HTR-8/SVneo (cell line): Measurements from ENCODE around the gene CALML3.
A peak's percentile ranks its signal among the peaks of the same experiment; 100 is the strongest.

Source experiments
- DNase-seq: peaks from one replicate; pipeline ENCODE4 v3.0.0; 2011; ENCODE audit warnings: low spot score, mixed read lengths; ENCODE audit not compliant: insufficient read length
- FAIRE-seq: peaks from 2 replicates; lab custom pipeline; 2011; peaks lifted over from hg19 to GRCh38; lab: Jason Lieb, UNC

CALML3 gene

DNA sequence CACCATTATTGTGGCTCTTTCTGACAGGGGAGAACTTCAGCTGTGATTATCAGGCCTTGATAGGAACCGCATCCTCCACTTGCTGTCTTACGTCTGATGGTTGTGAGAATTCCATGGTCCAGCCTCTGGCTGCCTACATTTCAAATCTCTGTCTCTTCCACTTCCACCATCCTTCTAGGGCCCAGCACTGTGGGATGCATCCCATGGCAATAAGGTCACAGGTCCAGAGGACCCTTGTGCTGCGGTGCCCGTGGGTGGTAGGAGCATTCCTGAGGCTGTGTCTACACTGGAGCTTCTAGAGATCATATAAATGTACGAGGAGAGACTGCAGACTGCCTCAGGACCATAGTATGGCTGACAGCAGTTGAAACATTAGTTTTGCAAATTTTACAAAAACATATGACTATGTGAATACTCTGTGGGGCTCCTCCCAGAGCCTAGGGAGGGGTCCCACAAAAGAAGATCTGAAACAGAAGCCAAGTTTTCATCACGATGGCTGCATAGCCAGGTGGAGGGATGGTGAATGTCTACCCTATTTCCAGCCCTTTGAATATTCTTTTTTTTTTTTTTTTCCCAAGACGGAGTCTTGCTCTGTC lies 11.8 kb downstream of the CALML3 start:
- no peak for FAIRE-seq
- DNase-seq, result no peak

DNA sequence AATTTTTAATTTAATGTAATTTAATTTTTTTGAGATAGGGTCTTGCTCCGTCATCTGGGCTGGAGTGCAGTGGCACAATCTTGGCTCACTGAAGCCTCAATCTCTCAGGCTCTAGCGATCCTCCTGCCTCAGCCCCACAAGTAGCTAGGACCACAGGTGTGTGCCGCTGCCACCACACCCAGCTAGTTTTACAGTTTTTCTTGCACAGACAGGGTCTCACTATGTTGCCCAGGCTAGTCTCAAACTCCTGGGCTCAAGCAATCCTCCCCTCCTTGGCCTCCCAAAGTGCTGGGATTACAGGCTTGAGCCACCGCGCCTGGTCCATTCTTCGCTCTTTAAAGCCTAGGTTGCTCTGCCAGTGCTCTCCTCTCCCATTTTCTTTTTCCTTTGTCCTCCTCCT lies 12.9 kb downstream of the CALML3 start:
- FAIRE-seq, result no peak
- no peak for DNase-seq

DNA sequence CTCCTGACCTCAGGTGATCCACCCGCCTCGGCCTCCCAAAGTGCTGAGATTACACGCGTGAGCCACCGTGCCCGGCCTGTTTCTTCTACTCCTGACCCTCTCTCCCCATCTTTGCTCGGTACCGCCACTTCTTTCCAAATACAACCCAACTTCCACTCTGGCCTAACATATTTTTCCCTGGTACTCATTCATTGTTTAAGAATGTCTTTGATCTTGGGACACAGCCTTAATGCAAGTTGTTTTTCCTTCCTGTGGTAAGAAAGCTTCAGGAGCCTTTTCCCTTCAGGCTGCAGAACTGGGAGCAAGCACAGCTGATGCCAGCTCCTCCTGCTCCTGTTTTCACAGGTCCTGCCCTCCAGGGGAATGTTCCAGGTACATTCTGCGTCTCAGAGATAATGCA lies 13.7 kb downstream of the CALML3 start:
- no peak for FAIRE-seq
- peak; percentile 23 for DNase-seq

DNA sequence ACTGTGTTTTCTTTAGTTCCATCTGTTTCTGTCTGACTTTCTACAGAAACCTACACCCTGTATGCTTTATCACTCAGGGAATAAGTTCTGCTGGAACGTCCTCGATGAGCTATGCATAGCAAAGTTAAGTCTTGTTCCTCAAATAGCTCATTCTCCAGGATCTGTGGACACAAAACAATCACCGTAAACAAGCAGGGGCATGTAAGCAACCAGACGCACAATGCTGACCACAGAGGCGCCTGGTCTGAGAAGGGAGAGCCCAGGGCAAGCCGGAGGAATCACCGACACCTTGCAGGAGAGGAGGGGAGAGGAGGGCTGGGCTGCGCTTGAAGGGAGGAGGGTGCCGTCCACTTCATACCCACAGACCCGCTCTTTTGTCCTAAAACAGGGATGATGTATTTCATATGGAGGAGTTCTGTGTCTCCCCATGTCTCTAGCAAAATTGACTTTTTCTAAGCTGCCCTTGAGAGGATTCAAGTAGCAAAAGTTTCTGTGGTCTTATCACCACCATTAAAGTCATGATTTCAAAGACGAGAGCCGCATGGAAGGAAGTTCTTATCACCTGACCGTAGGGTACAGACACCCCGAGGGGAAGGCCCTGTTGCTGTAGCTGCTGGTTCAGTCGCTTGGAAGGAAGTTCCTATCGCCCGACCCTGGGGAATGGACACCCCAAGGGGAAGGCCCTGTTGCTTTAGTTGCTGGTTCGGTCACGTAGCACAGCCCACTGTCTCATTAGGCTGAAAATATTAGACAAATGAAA lies 14.3 kb downstream of the CALML3 start:
- DNase-seq (no peak), FAIRE-seq (no peak)

DNA sequence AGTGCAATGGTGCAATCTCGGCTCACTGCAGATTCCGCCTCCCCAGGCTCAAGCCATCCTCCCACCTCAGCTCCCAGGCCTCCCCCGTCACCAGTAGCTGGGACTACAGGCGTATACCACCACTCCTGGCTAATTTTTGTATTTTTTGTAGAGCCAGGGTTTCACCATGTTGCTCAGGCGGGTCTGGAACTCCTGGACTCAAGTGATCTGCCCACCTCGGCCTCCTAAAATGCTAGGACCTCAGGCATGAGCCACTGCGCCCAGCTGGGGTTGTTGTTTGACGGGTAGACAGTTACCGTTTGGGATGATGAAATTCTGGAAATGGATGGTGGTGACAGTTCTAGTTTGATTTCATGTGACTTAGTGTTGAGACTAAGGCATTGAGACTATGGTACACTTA lies 15.3 kb downstream of the CALML3 start:
- DNase-seq, result no peak
- FAIRE-seq, result no peak

DNA sequence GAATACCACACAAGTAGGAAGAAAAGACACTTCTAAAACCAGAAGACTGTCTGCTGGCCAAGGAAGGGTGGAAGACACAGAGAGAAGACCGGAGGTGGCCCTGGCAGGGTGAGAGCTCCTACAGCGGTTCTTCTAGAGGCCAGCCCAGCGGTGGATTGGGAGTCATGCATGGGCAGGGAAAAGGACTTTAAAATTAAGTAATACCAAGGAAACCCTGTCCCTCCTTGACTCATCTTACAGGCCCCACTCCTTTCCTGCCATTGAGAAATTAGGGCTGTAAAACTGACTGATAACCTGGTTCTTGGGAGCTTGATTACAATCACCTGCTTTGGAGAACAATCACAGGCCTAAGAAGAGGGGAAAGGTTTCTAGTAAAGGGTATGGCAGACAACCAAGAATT lies 16.1 kb downstream of the CALML3 start:
- no peak for DNase-seq
- no peak for FAIRE-seq

DNA sequence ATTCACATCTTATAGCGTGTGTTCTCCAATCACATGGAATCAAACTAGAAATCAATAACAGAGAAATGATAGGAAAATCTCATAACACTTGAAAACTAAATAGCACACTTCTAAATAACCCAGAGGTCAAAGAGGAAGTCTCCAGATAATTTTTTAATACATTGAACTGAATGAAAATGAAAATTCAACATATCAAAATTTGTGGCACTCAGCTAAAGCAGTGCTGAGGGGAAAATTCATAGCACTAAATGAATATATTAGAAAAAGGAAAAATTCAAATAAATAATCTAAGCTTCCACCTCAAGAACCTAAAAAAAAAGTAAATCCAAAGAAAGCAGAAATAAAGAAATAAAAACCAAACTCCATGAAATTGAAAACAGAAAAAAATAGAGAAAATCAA lies 17.3 kb downstream of the CALML3 start:
- FAIRE-seq, result no peak
- no peak for DNase-seq

DNA sequence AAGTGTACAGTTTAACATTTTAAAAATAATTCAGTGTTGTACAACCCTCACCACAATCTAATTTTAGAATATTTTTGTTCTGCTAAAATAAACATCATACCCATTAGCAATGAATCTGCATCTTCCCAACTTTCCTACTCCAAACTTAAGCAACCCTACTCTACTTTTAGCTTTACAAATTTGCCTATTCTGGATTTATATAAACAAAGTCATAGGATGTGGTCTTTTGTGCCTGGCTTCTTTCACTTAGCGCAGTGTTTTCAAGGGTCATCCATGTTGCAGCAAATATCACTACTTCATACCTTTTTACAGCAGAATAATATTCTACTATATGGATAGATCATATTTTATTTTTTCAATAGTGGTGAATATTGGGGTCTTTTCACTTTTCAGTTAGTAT lies 18.9 kb downstream of the CALML3 start:
- no peak for DNase-seq
- no peak for FAIRE-seq

DNA sequence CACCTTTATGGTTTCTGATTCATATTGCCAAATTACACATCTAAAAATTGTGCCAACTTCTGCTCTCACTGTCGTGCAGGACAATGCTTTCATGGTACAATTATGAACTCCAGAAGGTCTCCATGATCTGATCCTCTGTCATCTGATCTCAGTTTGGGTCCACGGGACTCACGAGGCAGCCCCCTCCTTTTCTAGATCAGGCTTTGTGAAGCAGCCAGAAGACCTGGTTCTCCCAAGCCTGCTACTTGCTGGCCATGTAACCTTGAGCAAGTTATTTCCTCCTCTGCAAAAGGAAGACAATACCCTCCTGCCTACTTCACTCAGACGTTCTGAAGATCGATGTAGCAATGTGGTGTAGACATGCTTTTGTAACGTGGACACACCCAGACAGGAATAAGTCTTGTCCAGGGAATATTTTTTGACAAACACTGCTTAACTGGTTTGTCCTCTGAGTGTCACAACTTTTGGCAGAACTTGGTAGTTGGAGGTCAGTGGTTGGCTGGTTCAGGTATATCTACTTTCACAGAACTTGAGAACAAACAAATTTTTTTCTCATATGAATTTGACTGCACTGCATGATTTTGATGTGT lies 19.6 kb downstream of the CALML3 start:
- DNase-seq (no peak), FAIRE-seq (no peak)

DNA sequence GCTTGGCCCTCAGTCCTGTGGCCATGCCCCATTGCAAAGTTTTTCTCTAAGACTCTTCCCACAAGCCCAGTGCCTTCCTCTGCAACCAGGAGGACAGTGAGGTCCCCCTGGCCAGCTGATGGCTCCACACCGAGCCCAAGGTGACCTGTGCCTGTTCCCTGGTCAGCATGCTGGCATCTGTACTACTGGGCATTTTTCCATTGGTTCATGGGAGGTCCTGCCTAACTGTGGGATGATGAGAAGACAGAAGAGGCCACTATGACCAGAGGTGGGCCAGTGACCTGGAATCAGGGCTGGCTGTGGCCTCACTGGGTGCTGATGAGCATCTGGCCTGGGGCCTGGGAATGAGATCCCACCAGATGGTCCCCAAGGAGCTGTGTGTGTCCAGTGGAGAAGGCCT lies 20.2 kb downstream of the CALML3 start:
- FAIRE-seq (no peak), DNase-seq (no peak)

DNA sequence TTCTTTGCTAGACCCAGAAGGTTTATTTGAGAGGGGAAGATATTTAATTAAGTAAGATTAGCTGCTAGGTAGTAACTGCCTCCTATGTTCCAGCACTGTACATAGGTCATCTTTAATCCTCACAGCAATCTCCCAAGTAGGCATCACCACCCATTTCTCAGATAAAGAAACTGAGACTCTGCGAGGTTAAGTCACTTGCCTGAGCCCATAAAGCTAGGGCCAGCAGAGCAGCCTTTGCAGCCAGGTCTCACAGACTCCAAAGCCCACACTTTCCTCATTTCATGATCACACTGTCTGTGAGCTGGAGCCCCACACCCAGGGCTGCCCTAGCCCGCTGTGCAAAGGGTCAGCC lies 20.6 kb downstream of the CALML3 start:
- no peak for DNase-seq
- FAIRE-seq, result no peak

DNA sequence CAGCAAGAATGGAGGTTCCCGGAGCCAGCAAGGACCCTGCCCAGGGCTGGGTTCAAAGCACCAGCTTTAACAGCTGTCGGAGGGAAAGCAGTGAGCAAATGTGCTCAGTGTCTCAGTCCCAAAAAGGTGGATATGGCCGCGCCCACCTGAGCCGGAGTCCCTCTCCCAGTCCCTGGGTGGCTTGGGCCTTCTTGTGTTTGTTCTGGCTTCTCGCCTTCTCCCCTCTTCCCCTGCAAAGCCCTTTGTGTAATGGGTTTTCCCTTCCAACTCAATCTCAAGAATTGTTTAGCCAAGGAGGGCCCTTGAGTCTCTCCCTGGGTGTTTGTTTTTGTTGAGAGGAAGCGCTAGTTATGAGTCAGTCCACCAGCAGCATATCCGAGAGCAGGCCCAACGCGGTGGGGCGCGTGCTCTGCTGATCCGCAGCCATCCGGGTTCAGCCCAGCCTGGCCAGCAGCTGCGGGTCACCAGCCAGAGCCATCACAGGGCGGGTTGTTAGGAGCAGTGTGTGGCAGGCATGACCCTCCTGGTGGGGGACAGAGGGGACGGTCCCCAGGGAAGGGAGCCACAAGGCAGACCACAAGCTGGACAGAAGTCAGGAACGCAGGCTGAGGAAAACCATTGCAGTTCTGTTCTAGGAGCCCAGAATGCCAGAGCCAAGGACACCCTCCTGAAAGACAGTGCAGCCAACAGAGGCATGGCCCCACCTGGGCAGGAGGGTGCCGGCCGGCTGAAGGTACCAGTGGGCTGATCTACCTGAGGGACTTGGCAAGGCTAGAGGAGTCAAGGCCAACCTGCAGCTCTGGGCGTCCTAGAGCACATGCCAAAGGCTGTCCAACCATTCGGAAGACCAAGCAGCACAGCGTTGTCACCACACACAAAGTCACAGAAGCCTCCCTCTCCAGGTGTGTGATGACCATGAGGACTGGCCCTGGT lies 21.3 kb downstream of the CALML3 start:
- DNase-seq (no peak), FAIRE-seq (peak; percentile 64)

DNA sequence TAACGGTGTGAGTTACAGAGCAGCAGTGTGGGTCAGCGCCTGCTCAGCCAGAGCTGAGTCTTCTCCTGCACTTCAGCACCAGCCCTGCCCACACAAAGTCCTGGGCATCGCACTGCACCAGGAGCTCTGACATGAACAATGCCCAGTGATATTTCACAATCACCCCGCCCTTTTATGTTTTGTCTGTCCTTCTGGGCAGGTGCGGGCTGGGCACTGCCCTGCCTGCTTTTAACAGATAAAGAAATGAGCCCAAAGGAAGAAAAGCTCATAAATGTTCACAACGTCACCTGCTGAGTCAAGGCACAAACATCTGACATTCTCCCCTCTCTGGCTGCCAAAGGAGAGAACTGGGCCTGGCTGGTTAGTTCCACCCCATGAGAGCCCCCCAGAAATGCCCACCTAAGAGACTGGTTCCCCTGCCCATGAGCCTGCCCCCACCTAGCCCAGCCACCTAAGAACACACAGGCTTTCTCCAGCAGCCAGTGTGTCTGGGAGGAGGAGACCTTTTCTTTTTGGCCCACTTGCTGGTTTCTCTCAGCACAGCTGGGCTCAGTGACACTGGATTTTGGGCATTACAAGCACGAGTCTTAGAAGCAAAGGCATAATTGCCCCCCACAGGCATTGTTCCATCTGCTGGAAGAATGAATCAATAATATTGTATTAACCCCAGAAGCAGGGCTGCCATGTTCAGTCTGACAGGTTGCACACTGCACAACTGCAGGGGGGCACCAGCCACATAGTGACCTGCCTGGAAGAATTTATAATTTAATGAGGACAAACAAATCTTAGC lies 22.3 kb downstream of the CALML3 start:
- no peak for FAIRE-seq
- peak; percentile 46 for DNase-seq

DNA sequence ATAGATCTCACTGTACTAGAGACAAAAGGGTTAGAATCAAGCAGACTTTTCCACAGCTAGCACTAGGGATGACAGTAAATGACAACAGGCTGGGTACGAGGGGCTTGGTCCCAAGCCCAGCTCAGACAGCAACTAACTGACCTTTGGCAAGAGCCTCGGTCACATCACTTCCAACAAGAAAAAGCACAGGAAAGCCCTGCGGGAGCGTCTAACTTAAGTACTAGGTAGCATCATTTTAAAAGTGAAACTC lies 22.8 kb downstream of the CALML3 start:
- DNase-seq (no peak), FAIRE-seq (no peak)

DNA sequence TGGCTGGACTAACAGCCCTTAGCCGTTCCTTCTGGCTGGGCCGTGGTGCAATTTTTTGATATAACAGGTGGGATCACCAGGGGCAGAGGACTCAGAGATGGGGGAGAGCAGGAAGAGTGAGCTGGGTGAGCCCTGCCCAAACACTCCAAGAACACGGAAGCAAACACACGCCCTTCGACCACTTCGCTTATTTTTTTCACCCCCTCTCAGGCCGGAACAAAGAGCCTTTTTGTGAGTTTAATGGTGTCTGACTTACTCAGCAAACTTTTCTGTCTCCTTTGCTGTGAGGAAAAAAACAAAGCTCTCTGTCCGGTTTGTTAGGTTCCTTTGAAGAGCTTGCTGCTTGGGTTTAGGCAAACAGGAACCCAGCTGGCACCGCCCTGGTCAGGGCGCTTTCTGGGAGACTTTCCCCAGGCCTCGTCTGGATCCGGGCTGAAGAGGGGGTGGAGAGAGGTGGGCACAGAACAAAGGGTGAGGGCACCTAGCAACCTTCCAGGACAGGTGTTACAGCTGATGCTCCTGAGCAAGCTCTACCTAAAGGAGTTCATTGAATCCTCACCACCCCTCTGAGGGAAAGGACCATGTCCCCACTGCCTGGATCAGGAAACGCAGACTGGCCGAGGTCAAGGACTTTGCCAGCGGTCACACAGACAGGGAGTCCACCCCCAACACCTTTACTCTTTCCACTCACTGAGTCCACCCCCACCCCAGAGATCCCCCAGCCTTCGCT lies 23.3 kb downstream of the CALML3 start:
- no peak for FAIRE-seq
- no peak for DNase-seq

DNA sequence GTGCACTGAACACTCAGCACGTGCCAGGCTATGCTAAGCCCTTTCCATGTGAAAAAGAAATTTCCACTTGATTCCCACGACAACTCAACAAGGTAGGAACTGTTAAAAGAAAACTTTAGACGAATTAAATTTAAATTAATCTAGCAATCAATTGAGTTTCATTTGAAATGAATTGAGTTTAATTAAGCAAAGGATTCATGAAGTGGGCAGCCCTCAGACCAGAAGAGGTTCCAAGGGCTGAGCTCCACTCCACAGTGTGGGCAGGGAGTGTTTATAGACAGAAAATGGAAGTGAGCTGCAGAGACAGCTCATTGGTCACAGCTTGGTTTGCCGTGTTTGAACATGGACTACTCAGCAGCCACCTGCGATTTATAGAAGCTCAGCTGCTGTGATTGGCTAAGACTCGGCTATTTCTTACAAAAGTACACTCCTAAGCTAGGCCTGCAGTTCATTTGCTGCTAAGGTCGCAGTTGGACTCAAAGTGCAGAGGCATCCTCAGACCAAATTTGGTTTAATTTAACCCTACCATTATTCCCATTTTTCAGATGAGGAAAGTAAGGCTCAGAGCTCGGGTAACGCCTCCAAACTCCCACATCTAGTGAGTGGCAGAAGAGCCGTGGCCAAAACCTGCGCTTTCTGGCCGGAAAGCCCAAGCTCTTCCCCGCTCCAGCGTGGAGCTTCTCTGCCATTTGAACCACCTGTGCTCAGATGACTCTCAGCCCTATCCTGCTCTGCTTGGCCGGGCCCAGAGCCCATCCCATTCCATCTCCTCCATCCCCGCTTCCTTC lies 24.9 kb downstream of the CALML3 start:
- DNase-seq (no peak), FAIRE-seq (no peak)

DNA sequence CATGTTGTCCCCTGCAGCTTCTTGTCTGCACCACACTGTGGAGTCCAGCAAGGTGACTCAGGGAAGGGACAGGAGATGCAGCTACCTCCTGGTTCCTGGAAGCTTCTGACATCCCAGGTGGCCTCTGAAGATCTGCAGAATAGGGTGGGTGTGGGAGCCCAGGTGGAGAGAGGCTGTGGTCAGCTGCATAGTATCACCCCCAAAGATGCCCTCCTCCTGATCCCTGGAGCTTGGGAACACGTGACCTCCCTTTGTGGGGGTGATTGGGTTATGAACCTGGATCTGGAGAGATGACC lies 25.4 kb downstream of the CALML3 start:
- DNase-seq (no peak), FAIRE-seq (no peak)

DNA sequence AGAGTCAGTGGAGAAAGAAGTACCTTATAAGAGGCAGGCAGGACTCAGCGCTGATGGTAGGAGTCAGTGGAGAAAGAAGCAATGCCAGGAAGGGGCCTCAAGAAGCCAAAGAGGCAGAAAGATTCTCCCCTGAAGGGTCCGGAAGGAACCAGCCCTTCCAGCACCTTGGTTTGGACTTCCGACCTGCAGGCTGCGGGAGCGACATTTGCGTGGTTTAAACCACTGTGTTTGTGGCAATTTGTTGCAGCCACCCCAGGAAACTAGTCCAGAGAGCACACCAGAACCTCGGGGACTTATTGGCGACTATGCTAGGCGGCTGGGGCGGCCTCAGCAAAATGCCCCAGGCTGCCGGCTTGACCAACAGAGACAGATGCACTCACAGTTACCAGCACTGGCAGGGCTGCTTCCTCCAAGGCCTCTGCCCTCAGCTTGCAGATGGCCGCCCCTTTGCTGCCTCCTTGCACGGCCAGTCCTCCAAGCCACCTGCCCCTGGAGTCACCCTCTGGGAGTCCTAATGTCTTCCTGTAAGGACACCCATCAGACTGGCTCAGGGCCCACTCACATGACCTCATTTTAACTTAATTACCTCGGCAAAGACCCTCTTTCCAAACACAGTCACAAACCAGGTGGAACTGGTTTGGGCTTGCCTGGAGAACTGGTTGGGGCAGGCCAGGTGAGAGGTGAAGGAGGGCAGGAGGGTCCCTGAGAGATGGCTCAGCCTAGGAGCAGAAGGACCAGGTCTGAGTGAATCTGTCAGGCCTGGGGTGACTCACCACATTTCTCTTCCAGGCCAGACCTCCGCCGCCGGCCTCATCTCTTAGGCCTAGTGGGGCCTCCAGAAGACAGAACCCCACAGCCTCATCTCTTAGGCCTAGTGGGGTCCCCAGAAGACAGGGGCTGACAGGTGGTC lies 26.1 kb downstream of the CALML3 start:
- FAIRE-seq (no peak), DNase-seq (no peak)
